SJCRH30 (cell line): Measurements from ENCODE around the gene PTGES. TPM values are rescaled to one million over a fixed set of nuclear protein-coding genes. Genes with fewer than 3 reads are reported as not detected.
"Not testable (repeated sequence)": the region's sequence is repeated elsewhere in the genome, so short reads cannot be mapped to it uniquely, and the experiment has no call there.

Source experiments
- DNase-seq, 2 experiments: peaks; one replicate each; pipeline ENCODE4 v3.0.0-alpha.2; 2015 to 2020
- H3K27ac ChIP-seq: fragments of 250-450 bp; sonication (Bioruptor Pico); 2 replicates; pipeline ENCODE4 v1.5.1; 2020; ENCODE audit warnings: mild to moderate bottlenecking, moderate library complexity
- H3K27me3 ChIP-seq: fragments of 250-450 bp; sonication (Bioruptor Pico); 2 replicates; pipeline ENCODE4 v1.5.1; 2020; ENCODE audit warnings: mild to moderate bottlenecking, moderate library complexity
- H3K36me3 ChIP-seq: fragments of 250-450 bp; sonication (Bioruptor Pico); 2 replicates; pipeline ENCODE4 v1.5.1; 2020; ENCODE audit warnings: mild to moderate bottlenecking, moderate library complexity
- H3K4me1 ChIP-seq: fragments of 250-450 bp; sonication (Bioruptor Pico); 2 replicates; pipeline ENCODE4 v1.5.1; 2020; ENCODE audit warnings: mild to moderate bottlenecking, moderate library complexity
- H3K4me3 ChIP-seq: fragments of 250-450 bp; sonication (Bioruptor Pico); 2 replicates; pipeline ENCODE4 v1.5.1; 2020; ENCODE audit warnings: mild to moderate bottlenecking, moderate library complexity
- H3K9me3 ChIP-seq: fragments of 250-450 bp; sonication (Bioruptor Pico); replicated peaks from 2 replicates; pipeline ENCODE4 v1.5.1; 2020; ENCODE audit warnings: mild to moderate bottlenecking, moderate library complexity
- total RNA-seq: library from RNA; depleted of rRNA; stranded (reverse); fragments of >200 nt; shearing (Covaris generic); gene quantifications from 2 replicates; pipeline ENCODE4 v1.2.3, GENCODE V29; 2014

Gene PTGES
- total RNA-seq, 1 experiment from 2014 or later, result 0.91 TPM

- Histone ChIP-seq H3K4me3 (peak overlapping the region; percentile 15), H3K27ac (peak overlapping the region; percentile 23; the same call in 1 of the 2 replicates)
Observed at GRCh38 chr9:129776938-129777768, 24.3 kb upstream of the PTGES start.

GRCh38 chr9:129776566-129776937, 23.7 kb upstream of the PTGES start:
- Histone ChIP-seq H3K27ac (peak overlapping the region; percentile 23; the same call in 1 of the 2 replicates), H3K9me3 (no peaks in the 10 kb centered on the region), H3K4me1 (peaks cover 31% of the 10 kb centered on the region), H3K27me3 (no peaks in the 10 kb centered on the region), H3K4me3 (peak overlapping the region; percentile 15), H3K36me3 (no peaks in the 10 kb centered on the region)
- no peak for DNase-seq

More at GRCh38 chr9:129776938-129777768, 24.3 kb upstream of the PTGES start:
- Histone ChIP-seq H3K4me1 (peaks cover 31% of the 10 kb centered on the region), H3K27me3 (peaks cover 2% of the 10 kb centered on the region; the same call in 1 of the 2 replicates), H3K36me3 (no peaks in the 10 kb centered on the region), H3K9me3 (no peaks in the 10 kb centered on the region)
- DNase-seq, result peak; percentile 99

- not testable (repeated sequence) for H3K27me3 ChIP-seq, H3K27ac ChIP-seq, DNase-seq, H3K4me3 ChIP-seq, H3K36me3 ChIP-seq, H3K9me3 ChIP-seq
- peaks cover 31% of the 10 kb centered on the region for H3K4me1 ChIP-seq
Observed at GRCh38 chr9:129776096-129776495, 23.3 kb upstream of the PTGES start.

- no peaks in the 10 kb centered on the region for H3K9me3 ChIP-seq
- no peak overlapping the region for H3K4me3 ChIP-seq
- peaks cover 31% of the 10 kb centered on the region for H3K4me1 ChIP-seq
- H3K27ac ChIP-seq, result no peak overlapping the region
- no peaks in the 10 kb centered on the region for H3K36me3 ChIP-seq
- no peak for DNase-seq
- 0 out of 2 replicates have a peak, but pooled peaks cover 2% of the 10 kb centered on the region for H3K27me3 ChIP-seq
Observed at GRCh38 chr9:129775448-129775798, 22.6 kb upstream of the PTGES start.

GRCh38 chr9:129774791-129775447, 22.1 kb upstream of the PTGES start:
- H3K9me3 ChIP-seq, result no peaks in the 10 kb centered on the region
- no peaks in the 10 kb centered on the region for H3K36me3 ChIP-seq
- H3K4me1 ChIP-seq, result peaks cover 31% of the 10 kb centered on the region
- peak; percentile 54 to 59 for DNase-seq
- 0 out of 2 replicates have a peak, but pooled peaks cover 4% of the 10 kb centered on the region for H3K27me3 ChIP-seq
- H3K27ac ChIP-seq, result no peak overlapping the region
- H3K4me3 ChIP-seq, result no peak overlapping the region

GRCh38 chr9:129773262-129774048, 20.6 kb upstream of the PTGES start:
- DNase-seq, result peak; percentile 31 to 32
- Histone ChIP-seq H3K4me3 (no peak overlapping the region), H3K27ac (no peak overlapping the region), H3K36me3 (no peaks in the 10 kb centered on the region), H3K4me1 (peaks cover 31% of the 10 kb centered on the region), H3K27me3 (0 out of 2 replicates have a peak, but pooled peaks cover 4% of the 10 kb centered on the region), H3K9me3 (no peaks in the 10 kb centered on the region)

GRCh38 chr9:129770741-129771140, 17.9 kb upstream of the PTGES start:
- Histone ChIP-seq H3K9me3 (no peaks in the 10 kb centered on the region), H3K27ac (no peak overlapping the region), H3K27me3 (0 out of 2 replicates have a peak, but pooled peaks cover 4% of the 10 kb centered on the region), H3K4me1 (peaks cover 14% of the 10 kb centered on the region), H3K36me3 (no peaks in the 10 kb centered on the region), H3K4me3 (no peak overlapping the region)
- no peak for DNase-seq

- H3K4me1 ChIP-seq, result peaks cover 4% of the 10 kb centered on the region
- no peak overlapping the region for H3K27ac ChIP-seq
- DNase-seq, result no peak
- H3K4me3 ChIP-seq, result no peak overlapping the region
- no peaks in the 10 kb centered on the region for H3K9me3 ChIP-seq
- 0 out of 2 replicates have a peak, but pooled peaks cover 4% of the 10 kb centered on the region for H3K27me3 ChIP-seq
- no peaks in the 10 kb centered on the region for H3K36me3 ChIP-seq
Observed at GRCh38 chr9:129769669-129770068, 16.8 kb upstream of the PTGES start.

- H3K27ac ChIP-seq, result no peak overlapping the region
- DNase-seq, result no peak
- no peaks in the 10 kb centered on the region for H3K9me3 ChIP-seq
- 0 out of 2 replicates have a peak, but pooled peaks cover 4% of the 10 kb centered on the region for H3K27me3 ChIP-seq
- no peak overlapping the region for H3K4me3 ChIP-seq
- peaks cover 2% of the 10 kb centered on the region for H3K4me1 ChIP-seq
- no peaks in the 10 kb centered on the region for H3K36me3 ChIP-seq
Observed at GRCh38 chr9:129768486-129768885, 15.6 kb upstream of the PTGES start.

GRCh38 chr9:129765764-129766317, 13.0 kb upstream of the PTGES start:
- Histone ChIP-seq H3K36me3 (no peaks in the 10 kb centered on the region), H3K4me1 (peaks cover 24% of the 10 kb centered on the region), H3K27ac (no peak overlapping the region)

GRCh38 chr9:129762985-129763926, 10.4 kb upstream of the PTGES start:
- no peak overlapping the region for H3K27ac ChIP-seq
- no peak overlapping the region for H3K4me3 ChIP-seq
- H3K9me3 ChIP-seq, result no peaks in the 10 kb centered on the region
- H3K27me3 ChIP-seq, result 0 out of 2 replicates have a peak, but pooled peaks cover 4% of the 10 kb centered on the region
- H3K36me3 ChIP-seq, result no peaks in the 10 kb centered on the region
- peaks cover 24% of the 10 kb centered on the region for H3K4me1 ChIP-seq
- DNase-seq, result peak in 1 of 2 experiments; percentile 41

More at GRCh38 chr9:129765764-129766317, 13.0 kb upstream of the PTGES start:
- no peak for DNase-seq
- H3K4me3 ChIP-seq, result no peak overlapping the region
- H3K9me3 ChIP-seq, result no peaks in the 10 kb centered on the region
- 0 out of 2 replicates have a peak, but pooled peaks cover 4% of the 10 kb centered on the region for H3K27me3 ChIP-seq

GRCh38 chr9:129762370-129762984, 9.6 kb upstream of the PTGES start:
- H3K9me3 ChIP-seq, H3K4me3 ChIP-seq, H3K36me3 ChIP-seq, H3K27me3 ChIP-seq, H3K27ac ChIP-seq: not testable (repeated sequence)
- peaks cover 24% of the 10 kb centered on the region for H3K4me1 ChIP-seq
- DNase-seq, result peak in 1 of 2 experiments; percentile 40

- Histone ChIP-seq H3K9me3 (no peaks in the 10 kb centered on the region), H3K36me3 (no peaks in the 10 kb centered on the region), H3K27me3 (0 out of 2 replicates have a peak, but pooled peaks cover 4% of the 10 kb centered on the region), H3K4me3 (no peak overlapping the region), H3K4me1 (peaks cover 24% of the 10 kb centered on the region), H3K27ac (no peak overlapping the region)
- DNase-seq, result peak in 1 of 2 experiments; percentile 43
Observed at GRCh38 chr9:129761901-129762369, 9.1 kb upstream of the PTGES start.
